Measurements from ENCODE around the gene ADH7. TPM values are rescaled to one million over a fixed set of nuclear protein-coding genes. Genes with fewer than 3 reads are reported as not detected.
"Not testable (repeated sequence)": the region's sequence is repeated elsewhere in the genome, so short reads cannot be mapped to it uniquely, and the experiment has no call there.

ADH7 gene
- total RNA-seq, 1 donor from 2014 or later = not detected

- Mint-ChIP-seq H3K27me3 (ENCODE audit: low read depth) (no peaks in the 10 kb centered on the region), H3K27ac (no peak overlapping the region), H3K4me1 (peaks cover 6% of the 10 kb centered on the region), H3K4me3 (no peak overlapping the region), H3K9me3 (peaks cover 26% of the 10 kb centered on the region), H3K36me3 (peaks cover 2% of the 10 kb centered on the region)
- DNase-seq (ENCODE audit: low spot score in 2 of 2, unreplicated experiment in 2 of 2) = no peak
- no peak for TF ChIP-seq CTCF (IDR thresholded peaks at IDR 0.05; ENCODE audit: unreplicated experiment)
Observed at GRCh38 chr4:99378876-99379275, 56.3 kb downstream of the ADH7 start.

- H3K4me3 Mint-ChIP-seq, H3K27ac Mint-ChIP-seq: not testable (repeated sequence)
Observed at GRCh38 chr4:99377341-99377740, 57.8 kb downstream of the ADH7 start.

GRCh38 chr4:99372464-99372863 is 62.7 kb downstream of the ADH7 start:
- not testable (repeated sequence) for H3K4me3 Mint-ChIP-seq; H3K36me3 Mint-ChIP-seq; H3K27ac Mint-ChIP-seq; H3K4me1 Mint-ChIP-seq; H3K27me3 Mint-ChIP-seq (ENCODE audit: low read depth); DNase-seq (ENCODE audit: low spot score in 2 of 2, unreplicated experiment in 2 of 2)
- H3K9me3 Mint-ChIP-seq = peaks cover 47% of the 10 kb centered on the region

More at GRCh38 chr4:99377341-99377740, 57.8 kb downstream of the ADH7 start:
- H3K9me3 Mint-ChIP-seq = peaks cover 39% of the 10 kb centered on the region
- not testable (repeated sequence) for H3K27me3 Mint-ChIP-seq (ENCODE audit: low read depth); H3K4me1 Mint-ChIP-seq; H3K36me3 Mint-ChIP-seq; DNase-seq (ENCODE audit: low spot score in 2 of 2, unreplicated experiment in 2 of 2)

GRCh38 chr4:99367817-99368216 is 67.3 kb downstream of the ADH7 start:
- not testable (repeated sequence) for H3K27me3 Mint-ChIP-seq (ENCODE audit: low read depth); H3K27ac Mint-ChIP-seq; H3K36me3 Mint-ChIP-seq; H3K4me1 Mint-ChIP-seq; H3K4me3 Mint-ChIP-seq; DNase-seq (ENCODE audit: low spot score in 2 of 2, unreplicated experiment in 2 of 2)
- H3K9me3 Mint-ChIP-seq = peaks cover 39% of the 10 kb centered on the region

GRCh38 chr4:99366491-99366890 is 68.7 kb downstream of the ADH7 start:
- Mint-ChIP-seq H3K27ac (no peak overlapping the region), H3K9me3 (peaks cover 29% of the 10 kb centered on the region), H3K4me3 (no peak overlapping the region), H3K27me3 (ENCODE audit: low read depth) (no peaks in the 10 kb centered on the region), H3K36me3 (peaks cover 4% of the 10 kb centered on the region), H3K4me1 (peaks cover 10% of the 10 kb centered on the region)
- TF ChIP-seq CTCF (IDR thresholded peaks at IDR 0.05; ENCODE audit: unreplicated experiment) = no peak
- no peak for DNase-seq (ENCODE audit: low spot score in 2 of 2, unreplicated experiment in 2 of 2)

GRCh38 chr4:99362768-99363167 is 72.4 kb downstream of the ADH7 start:
- H3K9me3 Mint-ChIP-seq = peaks cover 27% of the 10 kb centered on the region
- no peak for TF ChIP-seq CTCF (IDR thresholded peaks at IDR 0.05; ENCODE audit: unreplicated experiment)
- no peak for DNase-seq (ENCODE audit: low spot score in 2 of 2, unreplicated experiment in 2 of 2)
- H3K27me3 Mint-ChIP-seq (ENCODE audit: low read depth) = no peaks in the 10 kb centered on the region
- H3K4me3 Mint-ChIP-seq = no peak overlapping the region
- peaks cover 4% of the 10 kb centered on the region for H3K36me3 Mint-ChIP-seq
- no peak overlapping the region for H3K27ac Mint-ChIP-seq
- peaks cover 12% of the 10 kb centered on the region for H3K4me1 Mint-ChIP-seq

Other genes starting within 250 kb of the ADH7 start
- gene ADH6, start 216.1 kb downstream of the ADH7 start, total RNA-seq = not detected in 3 replicates
- not detected in 3 replicates for gene ADH1A, start 144.4 kb downstream of the ADH7 start, total RNA-seq
- 0.14 TPM in 1 of 3 replicates, not detected in the others for gene ADH1B, start 113.9 kb downstream of the ADH7 start, total RNA-seq
- gene ADH1C, start 82.6 kb downstream of the ADH7 start, total RNA-seq = 0.34 to 0.69 TPM (median 0.54 TPM) in 3 replicates
- gene C4orf17, start 75.7 kb upstream of the ADH7 start, total RNA-seq = not detected in 3 replicates
- 4.5 to 5.5 TPM (median 5.1 TPM) in 3 replicates for gene TRMT10A, start 128.7 kb upstream of the ADH7 start, total RNA-seq
- gene MTTP, start 139.5 kb upstream of the ADH7 start, total RNA-seq = 0.43 to 0.75 TPM in 2 of 3 replicates, not detected in the other
- gene C4orf54, start 222.5 kb upstream of the ADH7 start, total RNA-seq = 0.02 to 0.04 TPM (median 0.04 TPM) in 3 replicates